HG02610 (cell line): Measurements from ENCODE around the gene PITX1.

Experiments
- ATAC-seq: cut with Tn5 transposase; IDR thresholded peaks from one replicate; pipeline ENCODE4 v1.9.1; 2021; ENCODE audit warnings: mild to moderate bottlenecking, moderate library complexity; ENCODE audit not compliant: unreplicated experiment

Gene PITX1

DNA sequence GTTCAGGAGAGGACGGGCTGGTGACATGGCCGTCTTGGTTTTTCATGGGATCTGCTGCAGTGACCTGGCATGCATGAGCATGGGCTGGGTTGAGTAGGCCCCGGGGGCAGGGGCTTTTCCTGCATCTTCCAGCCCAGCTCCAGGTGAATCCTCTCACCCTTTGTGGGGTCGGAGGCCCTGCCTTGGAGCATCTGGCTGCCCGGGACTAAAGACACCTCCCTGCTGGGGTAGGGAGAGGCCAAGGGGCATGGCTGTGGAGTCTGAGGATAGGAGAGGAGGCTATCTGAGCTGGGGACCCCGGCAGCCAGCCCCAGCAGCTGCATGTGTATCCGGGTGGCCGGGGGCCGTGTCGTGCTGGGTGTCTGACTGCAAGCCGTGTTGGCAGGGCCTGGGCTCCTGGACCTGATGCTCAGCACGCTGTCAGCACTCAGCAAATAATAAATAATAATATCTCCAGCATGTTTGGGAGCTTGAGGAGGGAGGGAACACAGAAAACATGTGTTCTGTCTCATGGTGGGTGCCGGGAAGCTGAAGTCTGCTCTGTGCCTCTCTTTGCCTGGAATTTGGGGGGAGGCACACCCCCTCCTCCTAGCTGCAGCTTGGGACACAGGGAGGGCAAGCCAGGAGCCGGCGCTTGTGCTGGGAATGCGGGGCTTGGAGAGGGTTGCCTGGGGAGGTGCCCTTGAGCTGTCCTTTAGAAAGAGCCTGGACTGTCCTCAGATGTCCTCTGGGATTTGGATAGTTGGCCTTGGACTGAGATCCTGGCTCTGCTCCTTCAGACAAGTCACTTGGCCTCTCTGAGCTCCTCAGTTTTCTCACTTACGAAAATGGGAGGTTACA lies 28.4 kb upstream of the PITX1 start:
- ATAC-seq: no peak

DNA sequence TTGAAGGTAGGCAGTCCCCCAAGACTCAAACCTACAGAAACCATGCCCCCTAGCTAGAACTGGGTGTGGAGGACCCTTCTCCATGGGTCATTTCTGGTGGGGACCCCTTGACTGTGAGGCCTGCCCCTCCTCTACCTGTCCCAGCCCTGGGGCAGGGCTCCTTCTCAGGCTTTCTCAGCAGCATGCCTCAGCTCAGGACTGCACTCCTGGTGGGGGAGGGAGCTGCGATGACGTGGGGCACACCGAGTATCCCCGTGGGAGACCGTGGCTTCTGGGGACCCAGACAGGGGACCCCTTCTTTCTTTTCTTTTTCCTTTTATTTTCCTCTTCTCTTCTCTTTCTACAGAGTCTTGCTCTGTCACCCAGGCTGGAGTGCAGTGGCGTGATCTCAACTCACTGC lies 27.0 kb upstream of the PITX1 start:
- ATAC-seq: no peak

DNA sequence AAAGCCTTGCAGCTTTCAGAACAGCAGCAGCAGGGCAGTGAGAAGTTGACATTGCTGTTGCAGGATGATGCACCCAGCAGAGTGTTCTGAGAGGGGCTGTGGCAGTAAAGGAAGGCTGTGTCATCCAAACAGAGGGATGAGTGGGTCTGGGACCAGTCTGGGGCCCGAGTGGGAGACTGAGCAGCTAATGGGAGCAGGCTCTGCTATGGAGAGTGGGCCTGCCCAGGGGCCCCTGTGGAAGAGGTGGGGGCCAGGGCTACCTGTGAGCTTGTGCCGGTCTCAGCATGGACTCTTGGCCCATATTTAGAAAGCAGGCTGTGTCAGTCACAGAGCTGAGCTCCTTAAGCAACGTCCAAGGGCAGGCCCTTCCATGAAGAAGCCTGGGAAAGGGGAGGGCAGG lies 26.0 kb upstream of the PITX1 start:
- no peak for ATAC-seq

DNA sequence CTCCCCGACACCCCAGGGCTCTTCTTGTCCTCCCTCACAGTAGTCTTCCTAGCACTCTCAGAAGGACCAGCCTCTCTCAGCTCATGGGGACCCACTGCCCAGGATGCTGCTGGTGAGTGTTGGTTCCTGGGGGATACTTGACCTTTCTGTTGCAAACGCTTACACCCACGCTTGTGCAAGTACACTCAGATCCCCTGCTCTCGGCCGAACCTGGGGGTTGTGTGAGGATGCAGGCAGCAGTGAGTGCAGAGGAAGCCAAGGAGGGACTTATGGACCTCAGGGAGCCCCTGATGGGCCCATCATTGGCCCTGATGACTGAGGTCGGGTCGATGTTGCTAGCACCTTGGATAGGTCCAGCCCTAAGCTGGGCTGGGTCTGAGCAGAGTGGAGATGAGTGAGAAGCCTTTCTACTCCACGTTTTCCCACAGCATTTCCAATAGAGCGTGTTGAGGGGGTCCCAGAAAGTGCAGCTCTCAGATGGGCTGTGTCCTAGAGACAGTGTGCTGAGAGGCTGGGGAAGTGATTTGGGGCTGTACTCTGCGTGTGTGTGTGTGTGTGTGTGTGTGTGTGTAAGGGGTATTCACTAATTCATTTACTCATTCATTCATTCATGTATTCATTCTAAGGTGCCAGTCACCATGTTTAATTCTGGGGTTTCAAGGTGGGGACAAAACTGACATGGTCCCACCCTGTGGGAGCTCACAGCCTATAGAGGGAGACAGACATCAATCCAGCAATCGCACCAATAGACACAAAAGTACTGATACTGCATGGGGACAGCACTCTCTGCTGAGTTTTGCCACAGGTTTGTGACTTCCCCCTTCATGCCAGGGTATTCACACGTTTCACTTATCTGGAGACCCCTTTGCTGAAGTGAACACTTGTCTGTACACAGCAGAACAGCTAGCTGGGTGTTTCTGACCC lies 25.2 kb upstream of the PITX1 start:
- no peak for ATAC-seq

DNA sequence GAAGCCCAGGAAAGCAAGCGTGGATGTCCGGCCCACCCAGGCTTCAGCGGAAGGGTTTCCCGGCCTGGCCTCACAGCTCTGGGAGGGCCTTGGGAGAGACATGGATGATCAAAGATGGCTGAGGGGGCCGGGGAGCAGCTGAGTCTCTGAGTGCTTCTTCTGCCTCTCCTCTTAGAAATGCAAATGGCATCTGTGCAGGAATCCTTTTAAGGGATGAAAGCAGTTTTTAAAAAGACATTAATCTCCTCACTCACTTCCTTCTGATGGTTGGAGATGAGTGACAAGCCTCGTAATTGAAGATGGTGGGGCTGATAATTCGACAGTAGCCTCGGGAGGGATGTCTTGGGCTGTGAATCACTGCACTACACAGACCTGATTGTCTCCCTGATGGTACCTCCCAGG lies 24.3 kb upstream of the PITX1 start:
- no peak for ATAC-seq

DNA sequence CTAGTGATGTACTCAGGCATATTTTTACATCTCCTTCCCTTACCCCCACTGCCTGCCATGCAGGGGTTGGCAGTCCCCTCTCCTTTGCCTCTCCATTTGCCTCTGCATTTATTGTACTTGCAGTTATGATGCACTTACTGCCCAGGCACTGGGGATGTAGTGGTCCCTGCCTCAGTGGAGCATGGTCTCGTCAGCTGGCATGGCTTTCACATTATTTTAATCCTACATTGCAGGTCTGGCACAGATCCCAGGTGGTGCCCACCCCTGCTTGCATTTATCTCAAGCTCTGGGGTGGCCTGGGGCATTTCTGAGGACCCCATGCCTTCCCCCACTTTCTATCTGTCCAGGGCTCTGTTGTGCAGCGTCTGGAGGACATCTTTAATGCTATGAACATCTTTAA lies 23.2 kb upstream of the PITX1 start:
- ATAC-seq: no peak

DNA sequence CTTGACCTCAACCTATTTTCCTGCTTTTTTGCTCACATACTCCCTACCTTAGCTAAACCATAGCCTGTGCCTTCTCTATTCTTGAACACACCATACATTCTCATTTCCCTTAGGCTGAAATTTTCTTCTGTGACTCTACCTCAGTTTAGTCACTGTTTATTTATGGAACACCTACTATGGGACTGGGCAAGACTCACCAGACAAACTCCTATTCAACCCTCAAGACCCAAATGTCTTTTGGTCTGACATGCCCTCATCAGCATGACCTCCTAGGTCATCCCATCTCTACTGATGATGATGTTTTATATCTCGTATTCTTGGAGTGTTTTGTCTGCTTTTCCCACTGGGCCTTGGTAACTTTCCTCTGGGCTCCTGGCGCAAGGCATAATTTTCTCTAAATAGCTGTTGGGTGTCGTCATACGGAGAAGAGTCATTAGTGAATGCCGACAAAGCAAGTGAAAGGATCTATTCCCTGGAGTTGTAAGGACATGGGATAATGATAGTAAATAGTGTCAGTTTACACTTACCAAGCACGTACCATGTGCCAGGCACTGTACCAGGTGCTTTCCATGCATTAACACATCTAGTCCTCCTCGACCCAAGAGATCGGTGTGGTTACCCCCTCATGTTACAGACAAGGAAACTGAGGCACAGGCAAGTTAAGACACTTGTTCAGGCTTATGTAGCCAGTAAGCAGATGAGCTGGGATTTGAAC lies 22.4 kb upstream of the PITX1 start:
- ATAC-seq: no peak

DNA sequence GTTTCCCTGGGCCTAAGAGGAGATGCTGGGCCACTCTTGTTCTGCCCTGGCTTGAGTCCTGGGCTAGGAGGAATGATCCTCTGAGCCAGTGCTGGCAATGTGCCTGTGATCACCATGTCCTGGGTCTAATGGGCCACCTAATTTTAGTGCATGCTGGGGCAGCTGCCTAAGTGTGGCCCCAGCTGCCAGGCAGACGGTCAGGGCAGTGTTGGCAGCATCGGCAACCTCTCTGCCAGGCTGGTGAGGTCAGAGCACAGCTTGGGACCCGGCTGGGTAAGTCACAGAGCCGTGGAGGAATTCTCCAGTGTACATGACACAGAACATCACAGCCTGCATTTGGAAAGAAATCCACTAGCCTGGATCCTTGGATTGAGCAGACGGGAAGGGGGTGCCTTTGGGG lies 21.4 kb upstream of the PITX1 start:
- no peak for ATAC-seq

DNA sequence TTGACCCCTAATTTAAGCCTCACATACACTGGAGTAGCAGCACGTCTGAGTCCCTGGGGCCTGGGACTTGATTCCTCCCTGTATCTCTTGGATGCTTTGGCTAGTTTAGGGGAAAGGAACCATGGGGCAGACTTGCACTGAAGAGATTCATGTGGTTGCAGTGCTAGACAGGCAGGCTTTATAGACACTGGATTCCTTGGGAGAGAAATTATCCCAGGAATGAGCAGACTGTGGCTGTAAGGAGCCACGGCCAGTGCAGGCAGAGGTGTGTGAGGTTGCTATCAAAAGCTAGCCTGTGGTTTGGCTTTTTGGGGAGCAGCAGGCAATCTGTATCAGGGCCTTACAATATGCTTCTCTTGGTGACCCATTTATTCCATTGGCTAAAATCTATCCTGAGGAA lies 20.5 kb upstream of the PITX1 start:
- ATAC-seq: no peak

DNA sequence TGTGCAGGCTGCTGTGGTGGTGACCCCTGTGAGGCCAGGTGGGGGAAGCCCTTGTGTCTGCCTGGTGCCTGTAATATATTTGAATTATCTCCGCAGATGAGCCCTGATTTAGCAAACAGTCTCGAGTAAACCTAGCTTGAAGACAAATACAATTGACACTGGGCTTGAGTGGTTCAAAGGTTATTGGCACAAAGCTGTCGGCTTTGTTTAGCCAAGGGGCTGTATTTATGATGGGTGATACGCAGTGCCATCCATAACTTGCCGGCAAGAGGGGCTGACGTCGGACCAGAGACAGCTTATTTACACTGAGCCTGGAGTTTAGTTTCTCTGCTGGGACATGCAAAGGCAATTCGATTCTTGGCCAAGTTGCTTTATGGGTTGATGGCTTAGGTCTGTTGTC lies 20.0 kb upstream of the PITX1 start:
- no peak for ATAC-seq

DNA sequence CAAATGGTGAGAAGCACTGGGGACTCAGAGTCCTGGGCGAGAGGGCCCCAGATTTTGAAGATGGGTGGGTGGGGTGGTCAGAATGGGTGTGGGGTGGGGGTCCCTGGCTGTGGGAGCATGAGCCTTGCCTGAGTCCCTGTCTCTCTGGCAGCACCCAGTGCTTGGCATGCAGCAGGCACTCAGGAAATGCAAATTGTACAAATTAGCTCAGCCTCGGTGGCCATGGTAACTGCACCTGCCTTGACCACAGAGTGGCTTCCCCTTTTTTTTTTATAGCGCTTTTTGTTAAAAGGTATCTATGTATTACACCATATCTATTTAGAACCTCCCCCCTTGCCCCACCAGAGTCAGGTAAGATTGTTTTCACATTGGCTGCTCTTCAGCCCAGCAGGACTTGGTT lies 19.2 kb upstream of the PITX1 start:
- peak; percentile 93 for ATAC-seq

DNA sequence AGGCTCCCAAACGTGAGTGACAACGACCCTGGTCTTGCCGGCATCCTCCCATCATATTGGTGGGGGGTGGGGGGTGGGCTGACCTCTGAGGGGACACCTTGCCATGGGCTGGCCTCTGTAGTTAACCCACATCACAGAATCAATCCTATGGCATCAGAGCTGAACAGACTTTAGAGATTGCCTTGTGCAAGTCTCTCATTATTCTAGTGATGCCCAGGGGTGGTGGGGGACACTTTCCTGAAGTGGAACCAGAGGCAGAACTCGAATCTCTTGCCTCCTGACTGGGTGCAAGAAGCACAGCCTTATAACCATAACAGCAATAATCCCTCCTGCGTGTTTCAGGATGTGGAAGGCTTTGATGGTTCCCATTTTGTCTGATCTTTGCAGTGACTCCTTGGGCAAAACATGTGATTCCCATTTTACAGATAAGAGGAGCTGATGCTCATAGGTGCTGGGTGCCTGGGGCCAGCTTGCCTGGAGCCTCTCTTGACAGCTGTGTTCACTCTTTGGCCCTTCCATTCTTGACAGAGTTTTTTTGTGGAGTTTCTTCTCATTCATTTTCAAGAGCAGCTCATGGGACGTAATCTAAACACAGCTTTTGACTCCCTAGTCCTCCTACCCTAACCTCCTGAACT lies 18.6 kb upstream of the PITX1 start:
- no peak for ATAC-seq

DNA sequence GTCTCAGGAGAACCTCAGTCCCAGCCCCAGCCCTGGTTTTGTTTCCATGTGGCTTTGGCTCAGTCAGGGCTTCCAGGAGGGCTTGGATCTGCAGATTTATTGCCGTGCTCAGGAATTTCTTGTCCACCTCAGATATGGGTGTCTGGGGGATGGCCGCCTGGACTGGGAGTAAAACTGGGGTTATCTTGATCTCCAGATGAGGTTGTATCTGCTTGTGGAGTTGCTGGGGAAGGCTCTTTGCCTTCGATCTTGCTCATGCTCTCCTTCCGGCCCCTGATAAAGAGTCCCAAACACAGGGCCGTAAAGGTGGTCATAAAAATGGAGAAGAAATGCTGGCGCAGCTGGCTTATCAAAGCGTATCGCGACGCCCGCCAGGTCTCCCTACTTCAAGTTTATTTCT lies 17.8 kb upstream of the PITX1 start:
- ATAC-seq: no peak

DNA sequence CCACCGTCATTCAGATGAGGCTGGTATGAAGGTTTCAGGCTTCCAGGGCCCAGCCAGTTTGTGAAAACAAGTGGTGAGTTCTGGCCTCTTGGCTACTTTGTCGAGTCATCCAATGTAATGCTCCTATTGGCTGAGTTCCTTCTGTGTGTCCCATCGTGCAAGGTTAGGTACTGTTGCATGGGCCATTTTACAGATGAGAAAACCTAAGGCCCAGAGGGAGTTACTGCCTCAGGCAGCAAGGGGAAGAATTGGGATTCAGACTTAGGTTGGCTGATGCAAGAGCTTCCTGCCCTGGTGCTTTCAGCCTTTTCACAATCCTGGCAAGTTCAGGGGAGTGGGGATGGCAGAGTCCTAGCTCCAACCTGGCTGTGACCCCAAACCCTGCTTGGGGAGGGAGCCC lies 17.4 kb upstream of the PITX1 start:
- no peak for ATAC-seq

DNA sequence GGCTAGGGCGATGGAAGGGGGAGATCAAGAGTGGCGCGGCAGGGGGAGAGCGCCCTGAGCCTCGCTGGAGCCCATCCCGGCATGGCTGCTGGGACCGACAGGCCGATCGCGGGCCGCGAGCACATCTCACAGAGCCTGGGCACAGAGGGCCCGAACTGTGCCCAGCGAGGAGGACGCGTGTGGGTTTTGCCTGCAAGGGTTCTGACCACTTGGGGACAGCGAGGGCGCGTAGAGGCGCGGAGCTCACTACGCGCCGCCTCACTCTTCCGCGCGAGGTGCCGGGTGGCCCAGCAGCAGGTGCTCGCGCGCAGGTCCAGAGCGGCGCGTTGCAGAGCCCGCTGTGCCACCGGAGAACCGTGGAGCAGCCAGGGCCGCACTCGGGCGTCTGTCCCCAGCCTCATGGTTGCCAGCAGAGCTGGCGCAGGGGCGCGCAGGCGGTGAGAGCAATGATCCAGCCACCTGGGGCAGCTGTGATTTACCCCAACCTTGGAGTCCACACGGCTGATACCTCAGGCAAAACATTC lies 16.3 kb upstream of the PITX1 start:
- ATAC-seq: no peak

DNA sequence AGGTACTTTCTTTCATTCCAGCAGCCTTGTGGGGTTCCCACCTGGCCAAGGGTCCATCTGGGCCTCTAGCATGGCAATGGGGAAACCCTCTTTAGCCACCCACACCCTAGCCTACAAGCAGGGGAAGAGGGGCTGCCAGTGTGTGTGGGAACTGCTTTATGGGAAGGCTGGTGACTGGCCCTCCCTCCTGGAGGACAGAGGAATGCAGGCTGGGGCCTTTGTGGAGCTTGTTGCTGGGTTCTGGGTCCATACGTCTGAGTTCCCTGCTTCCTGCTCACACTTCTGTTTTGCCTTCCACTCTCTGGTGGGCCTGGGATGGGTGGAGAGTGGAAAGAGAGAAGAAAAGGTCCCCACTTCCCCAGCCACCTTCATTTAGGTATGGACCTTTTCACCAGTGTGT lies 14.9 kb upstream of the PITX1 start:
- no peak for ATAC-seq

DNA sequence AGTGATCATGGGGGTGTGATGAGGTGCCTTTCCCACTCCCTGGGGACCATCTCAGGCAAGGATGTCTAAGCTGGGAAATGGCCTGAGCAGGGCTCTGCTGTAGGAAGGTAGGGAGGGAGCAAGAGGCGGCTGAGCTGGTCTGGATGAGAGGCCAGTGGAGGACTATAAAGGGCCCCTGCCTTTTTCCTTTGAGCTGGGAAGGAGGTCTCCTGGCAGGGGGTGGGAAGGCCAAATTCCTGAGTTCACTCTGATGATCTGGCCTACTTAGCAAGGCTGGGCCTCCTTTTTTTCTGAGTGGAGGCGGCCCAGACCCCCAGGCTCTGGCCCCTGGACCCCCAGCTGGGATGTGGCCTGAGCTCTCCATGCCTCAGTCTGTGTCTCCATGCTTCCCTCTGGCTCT lies 14.3 kb upstream of the PITX1 start:
- no peak for ATAC-seq

DNA sequence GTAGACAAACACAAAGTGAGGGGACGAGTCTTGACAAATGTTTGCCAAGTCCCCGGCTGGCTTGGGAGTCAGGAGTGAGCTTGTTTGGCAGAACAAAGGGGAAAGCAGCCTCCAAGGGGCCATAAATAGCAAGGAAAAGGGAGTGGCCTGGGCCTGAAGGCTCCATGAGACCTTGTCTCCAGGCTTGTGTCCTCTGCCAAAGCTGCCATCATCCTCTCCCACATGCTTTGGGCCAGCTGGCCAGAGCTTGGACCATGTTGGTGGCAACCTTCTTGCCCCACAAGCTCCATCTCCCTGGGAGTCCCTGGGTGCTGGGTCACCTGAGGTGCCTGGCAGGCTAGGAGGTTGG lies 13.3 kb upstream of the PITX1 start:
- ATAC-seq: no peak

DNA sequence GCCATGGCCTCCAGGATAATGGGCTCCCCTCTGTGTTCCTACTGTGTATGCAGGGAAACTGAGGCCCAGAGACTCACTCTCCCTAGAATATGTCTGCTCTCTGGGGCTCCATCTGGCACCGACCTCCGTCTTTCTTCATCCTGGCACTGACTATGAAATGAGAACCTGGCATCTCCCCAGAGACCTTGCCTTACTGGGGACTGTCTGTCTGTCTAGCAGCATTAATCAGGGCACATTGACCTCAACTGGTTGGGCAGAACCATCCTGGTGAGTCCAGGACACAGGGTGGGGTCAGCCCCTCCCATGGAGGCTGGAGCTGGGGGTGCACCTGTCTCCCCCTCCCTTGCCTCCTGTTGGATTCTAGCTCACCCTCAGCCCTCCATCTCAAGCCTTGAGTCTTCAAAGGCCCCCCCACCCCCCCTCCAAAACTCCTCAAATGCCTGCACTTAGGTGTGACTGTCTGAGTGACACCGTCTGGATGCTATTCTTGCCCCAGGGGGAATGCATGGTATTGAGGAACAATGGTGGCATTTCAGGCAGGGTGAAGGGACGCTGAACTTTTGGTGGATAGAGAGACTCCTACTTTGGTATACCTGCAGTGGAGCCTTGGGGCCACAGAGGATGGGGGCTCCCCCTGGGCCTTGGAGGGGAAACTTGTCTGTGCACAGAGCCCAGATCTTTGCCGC lies 12.8 kb upstream of the PITX1 start:
- no peak for ATAC-seq

DNA sequence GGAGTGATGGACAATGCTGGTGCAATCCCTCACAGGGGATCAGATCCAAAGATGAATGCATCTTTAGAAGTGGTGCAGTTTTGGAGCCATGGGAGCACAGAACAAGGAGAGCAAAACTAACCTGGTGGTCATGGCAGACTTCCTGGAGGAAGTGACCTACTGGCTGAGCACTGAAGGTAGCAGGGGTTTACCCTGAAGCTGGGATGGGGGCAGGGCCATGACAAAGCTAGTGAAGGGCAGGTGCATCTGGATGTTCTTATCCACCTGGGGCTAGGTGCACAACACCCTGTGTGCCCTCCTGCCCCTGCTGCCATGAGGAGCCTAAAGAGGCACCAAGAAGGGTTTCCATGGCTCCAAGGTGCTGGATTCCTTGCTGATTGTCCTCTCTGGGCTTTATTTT lies 11.5 kb upstream of the PITX1 start:
- ATAC-seq: no peak
